ENCODE results near the gene EMC8. TPM values are rescaled to one million over a fixed set of nuclear protein-coding genes. Genes with fewer than 3 reads are reported as not detected.

EMC8 gene
- total and polyA plus RNA-seq, 10 of the 15 experiments (the other 5 are each of a cell fraction or from before 2014, with no cell fraction given) = 7.8 to 62.0 (median 33.5) TPM

DNA sequence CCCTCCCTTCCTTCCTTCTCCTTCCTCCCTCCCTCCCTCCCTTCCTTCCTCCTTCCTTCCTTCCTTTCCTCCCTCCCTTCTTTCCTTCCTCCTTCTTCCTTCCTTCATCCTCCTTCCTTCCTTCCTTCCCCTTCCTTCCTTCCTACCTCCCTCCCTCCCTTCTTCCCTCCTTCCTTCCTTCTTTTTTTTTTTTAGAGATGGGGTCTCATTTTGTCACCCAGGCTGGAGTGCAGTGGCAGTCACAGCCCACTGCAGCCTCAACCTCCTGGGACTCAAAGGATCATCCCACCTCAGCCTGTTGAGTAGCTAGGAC, 44.8 kb upstream of the EMC8 start:
- H3K27me3 ChIP-seq (replicated peaks in 1 of 2; ENCODE audit: control insufficient read depth in 2 of 2, insufficient read depth in 2 of 2, low read length in 1 of 2) = no peaks in the 10 kb centered on the region
- H3K36me3 ChIP-seq (ENCODE audit: control insufficient read depth in 2 of 2, insufficient read depth in 2 of 2, low read length in 1 of 2) = no peaks in the 10 kb centered on the region

More for the DNA sequence above, 44.8 kb upstream of the EMC8 start:
- DNase-seq (ENCODE audit: low read depth, low spot score) = no peak
- intact Hi-C loops (cut with micrococcal nuclease; ENCODE audit: unreplicated experiment) (no loop called here), in situ Hi-C loops (cut with MboI) (no loop called here)
- no peak overlapping the region for H2AFZ ChIP-seq (ENCODE audit: control insufficient read depth, low read depth, low read length)
- no peak for ATAC-seq
- H3K9ac ChIP-seq (ENCODE audit: control insufficient read depth, insufficient read depth, low read length) = no peak overlapping the region
- CTCF ChIA-PET = interaction anchor here (0.6 kb wide), 1 partner anchor 409 kb away, joined by 3 read pairs; no protein-coding TSS in a partner anchor
- H3K4me1 ChIP-seq (ENCODE audit: control insufficient read depth, insufficient read depth, low read length) = no peaks in the 10 kb centered on the region; the same call in 1 of the 2 replicates
- H3K4me2 ChIP-seq (ENCODE audit: control insufficient read depth, insufficient read depth) = no peak overlapping the region
- no TSS peak for BruUV-seq (replicated peaks)
- RAD21 ChIA-PET (ENCODE audit: unreplicated experiment) = interaction anchor here (0.9 kb wide), 1 partner anchor 59 kb away, joined by 4 read pairs; no protein-coding TSS in a partner anchor
- no peaks in the 10 kb centered on the region for H3K79me2 ChIP-seq (ENCODE audit: control insufficient read depth, insufficient read depth, low read length)
- no peak for FAIRE-seq
- H3K9me3 ChIP-seq (replicated peaks; ENCODE audit: control insufficient read depth, insufficient read depth, low read length) = no peaks in the 10 kb centered on the region; the same call in 2 of the 3 replicates
- no peaks in the 10 kb centered on the region for H4K20me1 ChIP-seq (ENCODE audit: control insufficient read depth, insufficient read depth)
- POLR2A ChIA-PET = no interaction called here
- H3K4me3 ChIP-seq = no peak overlapping the region
- no peak for TF ChIP-seq CEBPB (IDR thresholded peaks at IDR 0.05; ENCODE audit: borderline replicate concordance in 1 of 2, low read depth in 2 of 2, low read length in 2 of 2)
- no peak for TF ChIP-seq SIN3A (IDR thresholded peaks at IDR 0.05; ENCODE audit: low read depth, low read length)
- no peak for TF ChIP-seq NRF1 (conservative IDR thresholded peaks at IDR 0.05; ENCODE audit: low read depth, low read length)
- TF ChIP-seq JUND (IDR thresholded peaks at IDR 0.05; ENCODE audit: low read depth, low read length) = no peak
- TF ChIP-seq, protein P1, sequence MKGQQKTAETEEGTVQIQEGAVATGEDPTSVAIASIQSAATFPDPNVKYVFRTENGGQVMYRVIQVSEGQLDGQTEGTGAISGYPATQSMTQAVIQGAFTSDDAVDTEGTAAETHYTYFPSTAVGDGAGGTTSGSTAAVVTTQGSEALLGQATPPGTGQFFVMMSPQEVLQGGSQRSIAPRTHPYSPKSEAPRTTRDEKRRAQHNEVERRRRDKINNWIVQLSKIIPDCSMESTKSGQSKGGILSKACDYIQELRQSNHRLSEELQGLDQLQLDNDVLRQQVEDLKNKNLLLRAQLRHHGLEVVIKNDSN (IDR thresholded peaks at IDR 0.05; ENCODE audit: borderline replicate concordance, extremely low read length, insufficient read depth, low read depth, low read length) = no peak
- TF ChIP-seq RFX5 (IDR thresholded peaks at IDR 0.05; ENCODE audit: low read depth, low read length) = no peak
- TF ChIP-seq ATF3 (IDR thresholded peaks at IDR 0.05; ENCODE audit: borderline replicate concordance, extremely low read depth, low read depth, low read length) = no peak
- TF ChIP-seq, protein P2, sequence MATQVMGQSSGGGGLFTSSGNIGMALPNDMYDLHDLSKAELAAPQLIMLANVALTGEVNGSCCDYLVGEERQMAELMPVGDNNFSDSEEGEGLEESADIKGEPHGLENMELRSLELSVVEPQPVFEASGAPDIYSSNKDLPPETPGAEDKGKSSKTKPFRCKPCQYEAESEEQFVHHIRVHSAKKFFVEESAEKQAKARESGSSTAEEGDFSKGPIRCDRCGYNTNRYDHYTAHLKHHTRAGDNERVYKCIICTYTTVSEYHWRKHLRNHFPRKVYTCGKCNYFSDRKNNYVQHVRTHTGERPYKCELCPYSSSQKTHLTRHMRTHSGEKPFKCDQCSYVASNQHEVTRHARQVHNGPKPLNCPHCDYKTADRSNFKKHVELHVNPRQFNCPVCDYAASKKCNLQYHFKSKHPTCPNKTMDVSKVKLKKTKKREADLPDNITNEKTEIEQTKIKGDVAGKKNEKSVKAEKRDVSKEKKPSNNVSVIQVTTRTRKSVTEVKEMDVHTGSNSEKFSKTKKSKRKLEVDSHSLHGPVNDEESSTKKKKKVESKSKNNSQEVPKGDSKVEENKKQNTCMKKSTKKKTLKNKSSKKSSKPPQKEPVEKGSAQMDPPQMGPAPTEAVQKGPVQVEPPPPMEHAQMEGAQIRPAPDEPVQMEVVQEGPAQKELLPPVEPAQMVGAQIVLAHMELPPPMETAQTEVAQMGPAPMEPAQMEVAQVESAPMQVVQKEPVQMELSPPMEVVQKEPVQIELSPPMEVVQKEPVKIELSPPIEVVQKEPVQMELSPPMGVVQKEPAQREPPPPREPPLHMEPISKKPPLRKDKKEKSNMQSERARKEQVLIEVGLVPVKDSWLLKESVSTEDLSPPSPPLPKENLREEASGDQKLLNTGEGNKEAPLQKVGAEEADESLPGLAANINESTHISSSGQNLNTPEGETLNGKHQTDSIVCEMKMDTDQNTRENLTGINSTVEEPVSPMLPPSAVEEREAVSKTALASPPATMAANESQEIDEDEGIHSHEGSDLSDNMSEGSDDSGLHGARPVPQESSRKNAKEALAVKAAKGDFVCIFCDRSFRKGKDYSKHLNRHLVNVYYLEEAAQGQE (IDR thresholded peaks at IDR 0.05; ENCODE audit: low read depth, low read length) = no peak
- no peak for TF ChIP-seq GATAD2B (conservative IDR thresholded peaks at IDR 0.05; ENCODE audit: low read depth)
- no peak for TF ChIP-seq IRF5 (IDR thresholded peaks at IDR 0.05; ENCODE audit: borderline replicate concordance)
- no peak for TF ChIP-seq ZNF622 (IDR thresholded peaks at IDR 0.05)
- SMC1A ChIA-PET (ENCODE audit: uncharacterized antibody, unreplicated experiment) = no interaction called here
- no peak overlapping the region for H3K27ac ChIP-seq (ENCODE audit: control insufficient read depth, insufficient read depth)

Measured in GM12878 (cell line).